HUES6 (cell line): ENCODE results near the gene ME3.
"Not testable (repeated sequence)": the region's sequence is repeated elsewhere in the genome, so short reads cannot be mapped to it uniquely, and the experiment has no call there.

Experiments
- H3K27ac ChIP-seq: 2 replicates; pipeline ENCODE4 v1.7.0; 2013; ENCODE audit warnings: low read depth, mild to moderate bottlenecking, low read length, inconsistent platforms
- H3K27me3 ChIP-seq: 2 replicates; pipeline ENCODE4 v1.6.1; 2013; ENCODE audit warnings: low read length; ENCODE audit not compliant: control insufficient read depth, insufficient read depth
- H3K36me3 ChIP-seq: 2 replicates; pipeline ENCODE4 v1.6.1; 2013; ENCODE audit warnings: low read length; ENCODE audit not compliant: control insufficient read depth, insufficient read depth
- H3K4me1 ChIP-seq: 2 replicates; pipeline ENCODE4 v1.6.1; 2013; ENCODE audit warnings: low read length; ENCODE audit not compliant: control insufficient read depth, insufficient read depth
- H3K4me3 ChIP-seq: 2 replicates; pipeline ENCODE4 v1.5.1; 2013; ENCODE audit warnings: low read depth, low read length
- H3K9ac ChIP-seq: one replicate; pipeline ENCODE4 v1.6.1; 2013; ENCODE audit warnings: mild to moderate bottlenecking, low read length
- H3K9me3 ChIP-seq: 2 replicates; pipeline ENCODE4 v1.6.1; 2013; ENCODE audit warnings: low read depth, low read length; ENCODE audit not compliant: control insufficient read depth, insufficient read depth

ME3 gene

GRCh38 chr11:86660736-86661135 is 11.7 kb downstream of the ME3 start:
- no peaks in the 10 kb centered on the region for H3K9me3 ChIP-seq
- H3K4me3 ChIP-seq, result no peak overlapping the region
- H3K9ac ChIP-seq, result no peak overlapping the region
- H3K36me3 ChIP-seq, result no peaks in the 10 kb centered on the region
- H3K27ac ChIP-seq, result no peak overlapping the region
- H3K27me3 ChIP-seq, result no peaks in the 10 kb centered on the region
- H3K4me1 ChIP-seq, result no peaks in the 10 kb centered on the region

GRCh38 chr11:86660088-86660487 is 12.3 kb downstream of the ME3 start:
- Histone ChIP-seq H3K4me1 (no peaks in the 10 kb centered on the region), H3K36me3 (no peaks in the 10 kb centered on the region), H3K27me3 (no peaks in the 10 kb centered on the region), H3K27ac (no peak overlapping the region), H3K9me3 (no peaks in the 10 kb centered on the region), H3K9ac (no peak overlapping the region), H3K4me3 (no peak overlapping the region)

GRCh38 chr11:86658534-86658933 is 13.9 kb downstream of the ME3 start:
- no peaks in the 10 kb centered on the region for H3K36me3 ChIP-seq
- no peak overlapping the region for H3K27ac ChIP-seq
- no peaks in the 10 kb centered on the region for H3K9me3 ChIP-seq
- no peaks in the 10 kb centered on the region for H3K27me3 ChIP-seq
- no peak overlapping the region for H3K4me3 ChIP-seq
- no peaks in the 10 kb centered on the region for H3K4me1 ChIP-seq
- no peak overlapping the region for H3K9ac ChIP-seq

GRCh38 chr11:86645212-86645611 is 27.2 kb downstream of the ME3 start:
- H3K4me1 ChIP-seq, H3K27ac ChIP-seq, H3K9me3 ChIP-seq, H3K36me3 ChIP-seq, H3K4me3 ChIP-seq, H3K9ac ChIP-seq, H3K27me3 ChIP-seq: not testable (repeated sequence)

GRCh38 chr11:86644291-86644690 is 28.1 kb downstream of the ME3 start:
- H3K9me3 ChIP-seq, result 0 out of 2 replicates have a peak, but pooled peaks cover 3% of the 10 kb centered on the region
- no peak overlapping the region for H3K4me3 ChIP-seq
- no peaks in the 10 kb centered on the region for H3K36me3 ChIP-seq
- no peaks in the 10 kb centered on the region for H3K4me1 ChIP-seq
- H3K9ac ChIP-seq, result no peak overlapping the region
- no peaks in the 10 kb centered on the region for H3K27me3 ChIP-seq
- H3K27ac ChIP-seq, result no peak overlapping the region

- no peaks in the 10 kb centered on the region for H3K4me1 ChIP-seq
- H3K9ac ChIP-seq, result no peak overlapping the region
- H3K9me3 ChIP-seq, result no peaks in the 10 kb centered on the region
- H3K4me3 ChIP-seq, result no peak overlapping the region
- no peaks in the 10 kb centered on the region for H3K27me3 ChIP-seq
- H3K36me3 ChIP-seq, result no peaks in the 10 kb centered on the region
- H3K27ac ChIP-seq, result no peak overlapping the region
These were observed 30.7 kb downstream of the ME3 start for GRCh38 chr11:86641537-86642261.

- Histone ChIP-seq H3K4me1 (no peaks in the 10 kb centered on the region), H3K36me3 (no peaks in the 10 kb centered on the region), H3K27ac (no peak overlapping the region), H3K27me3 (no peaks in the 10 kb centered on the region), H3K9ac (no peak overlapping the region), H3K4me3 (no peak overlapping the region), H3K9me3 (no peaks in the 10 kb centered on the region)
These were observed 33.3 kb downstream of the ME3 start for GRCh38 chr11:86639137-86639536.

GRCh38 chr11:86638673-86639072 is 33.7 kb downstream of the ME3 start:
- Histone ChIP-seq H3K4me3 (no peak overlapping the region), H3K4me1 (no peaks in the 10 kb centered on the region), H3K36me3 (no peaks in the 10 kb centered on the region), H3K9ac (no peak overlapping the region), H3K9me3 (no peaks in the 10 kb centered on the region), H3K27ac (no peak overlapping the region), H3K27me3 (no peaks in the 10 kb centered on the region)

- no peaks in the 10 kb centered on the region for H3K27me3 ChIP-seq
These were observed 34.4 kb downstream of the ME3 start for GRCh38 chr11:86637988-86638387.

GRCh38 chr11:86636275-86636674 is 36.1 kb downstream of the ME3 start:
- Histone ChIP-seq H3K9me3 (no peaks in the 10 kb centered on the region), H3K36me3 (no peaks in the 10 kb centered on the region), H3K4me3 (no peak overlapping the region), H3K27me3 (no peaks in the 10 kb centered on the region), H3K4me1 (peaks cover 11% of the 10 kb centered on the region; the same call in 1 of the 2 replicates), H3K9ac (no peak overlapping the region), H3K27ac (no peak overlapping the region)

More at GRCh38 chr11:86637988-86638387, 34.4 kb downstream of the ME3 start:
- Histone ChIP-seq H3K36me3 (no peaks in the 10 kb centered on the region), H3K9me3 (no peaks in the 10 kb centered on the region), H3K9ac (no peak overlapping the region), H3K27ac (no peak overlapping the region), H3K4me1 (peaks cover 2% of the 10 kb centered on the region; the same call in 1 of the 2 replicates), H3K4me3 (no peak overlapping the region)

- Histone ChIP-seq H3K27ac (peak overlapping the region; percentile 18; the same call in 1 of the 2 replicates), H3K9ac (no peak overlapping the region), H3K27me3 (no peaks in the 10 kb centered on the region), H3K36me3 (no peaks in the 10 kb centered on the region), H3K4me3 (no peak overlapping the region), H3K4me1 (peaks cover 11% of the 10 kb centered on the region; the same call in 1 of the 2 replicates), H3K9me3 (no peaks in the 10 kb centered on the region)
These were observed 39.7 kb downstream of the ME3 start for GRCh38 chr11:86632499-86633269.
